ENCODE results near the gene SLC2A9. TPM values are rescaled to one million over a fixed set of nuclear protein-coding genes. Genes with fewer than 3 reads are reported as not detected.

Gene SLC2A9
- total RNA-seq, 1 donor from 2014 or later = 3.4 TPM

DNA sequence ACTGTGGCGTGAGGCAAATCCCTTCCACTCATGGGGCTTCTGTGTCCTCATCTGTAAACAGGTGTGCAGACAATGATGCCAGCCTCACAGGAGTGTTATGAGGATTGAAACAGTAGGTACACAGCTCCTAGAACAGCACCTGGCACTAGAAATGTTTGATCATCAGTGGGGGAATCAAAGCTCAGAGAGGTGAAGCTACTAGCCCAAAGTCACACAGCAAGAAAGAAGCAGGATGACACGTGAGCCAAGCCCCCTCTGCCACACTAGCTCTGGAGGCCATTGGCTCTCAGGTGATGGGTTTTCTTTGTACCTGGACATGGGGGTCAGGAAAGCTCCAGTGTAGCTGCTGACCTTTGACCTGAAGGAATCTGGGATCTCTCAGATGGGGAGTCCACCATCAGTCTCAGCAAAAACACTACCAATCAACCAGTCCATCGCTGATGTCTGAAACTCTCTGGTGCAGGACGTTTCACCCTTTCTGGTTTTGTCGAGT is 13.4 kb upstream of the SLC2A9 start:
- intact Hi-C loops (cut with micrococcal nuclease) = no loop called here
- Mint-ChIP-seq H3K9me3 (no peaks in the 10 kb centered on the region), H3K4me1 (ENCODE audit: low read depth) (peaks cover 19% of the 10 kb centered on the region), H3K36me3 (ENCODE audit: low read depth) (no peaks in the 10 kb centered on the region), H3K27me3 (ENCODE audit: insufficient read depth) (peaks cover 3% of the 10 kb centered on the region), H3K4me3 (no peak overlapping the region), H3K27ac (no peak overlapping the region)
- DNase-seq (ENCODE audit: low spot score) = no peak

DNA sequence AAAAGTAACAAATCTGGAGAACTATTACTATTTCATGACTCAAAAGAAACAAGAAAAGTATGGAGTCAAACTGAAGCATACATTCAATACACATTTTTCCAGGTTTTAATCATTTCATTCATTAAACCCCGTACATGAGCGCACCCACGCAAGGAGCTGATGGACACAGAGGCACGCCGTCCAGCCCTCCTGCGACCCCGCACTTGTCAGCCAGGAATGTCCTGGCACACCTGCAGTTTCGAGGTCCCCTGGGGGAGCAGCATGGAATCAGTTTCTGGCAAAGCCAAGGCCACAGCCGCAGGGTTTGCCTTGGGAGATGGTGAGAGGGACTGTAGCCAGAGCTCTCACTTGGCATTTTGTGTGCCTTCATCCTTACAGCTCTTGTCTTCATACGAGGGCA is 12.8 kb upstream of the SLC2A9 start:
- no peaks in the 10 kb centered on the region for H3K36me3 Mint-ChIP-seq (ENCODE audit: low read depth)
- H3K9me3 Mint-ChIP-seq = no peaks in the 10 kb centered on the region
- no peak for DNase-seq (ENCODE audit: low spot score)
- intact Hi-C loops (cut with micrococcal nuclease) = no loop called here
- no peak overlapping the region for H3K27ac Mint-ChIP-seq
- H3K4me1 Mint-ChIP-seq (ENCODE audit: low read depth) = peaks cover 19% of the 10 kb centered on the region
- no peak overlapping the region for H3K4me3 Mint-ChIP-seq
- peaks cover 3% of the 10 kb centered on the region for H3K27me3 Mint-ChIP-seq (ENCODE audit: insufficient read depth)

DNA sequence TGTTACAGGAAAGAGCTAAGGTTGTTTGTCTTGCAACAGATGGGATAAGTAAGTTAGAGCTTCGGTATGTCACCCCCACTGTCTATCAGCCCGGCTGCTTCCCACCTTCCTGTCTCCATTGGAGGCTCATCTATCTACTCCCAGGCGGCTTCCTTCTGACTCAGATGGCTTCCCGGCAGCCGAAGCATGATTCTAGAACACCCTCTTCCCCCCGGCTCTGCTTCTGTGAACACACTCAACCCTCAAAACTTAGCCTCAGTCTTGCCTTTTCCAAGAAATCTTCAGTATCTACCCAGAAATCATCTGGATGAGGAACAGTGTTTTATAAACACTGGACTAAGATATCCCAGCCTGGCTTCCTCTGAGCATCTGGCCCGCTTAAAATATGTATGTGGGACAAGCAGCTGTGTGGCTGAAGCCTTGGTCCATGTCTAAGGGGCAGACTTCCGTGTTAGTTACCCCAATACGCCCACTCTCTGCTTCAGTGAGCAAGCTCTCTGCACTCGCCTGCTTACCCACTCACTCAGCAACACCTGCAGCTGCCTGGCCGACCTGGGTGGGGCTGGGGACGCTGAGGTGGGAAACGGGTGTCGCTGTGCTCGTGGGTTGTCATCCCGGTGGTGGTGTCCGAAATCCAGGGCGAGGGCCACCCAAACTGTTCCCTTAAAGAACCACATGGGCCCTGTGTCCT is 12.0 kb upstream of the SLC2A9 start:
- no peak for DNase-seq (ENCODE audit: low spot score)

DNA sequence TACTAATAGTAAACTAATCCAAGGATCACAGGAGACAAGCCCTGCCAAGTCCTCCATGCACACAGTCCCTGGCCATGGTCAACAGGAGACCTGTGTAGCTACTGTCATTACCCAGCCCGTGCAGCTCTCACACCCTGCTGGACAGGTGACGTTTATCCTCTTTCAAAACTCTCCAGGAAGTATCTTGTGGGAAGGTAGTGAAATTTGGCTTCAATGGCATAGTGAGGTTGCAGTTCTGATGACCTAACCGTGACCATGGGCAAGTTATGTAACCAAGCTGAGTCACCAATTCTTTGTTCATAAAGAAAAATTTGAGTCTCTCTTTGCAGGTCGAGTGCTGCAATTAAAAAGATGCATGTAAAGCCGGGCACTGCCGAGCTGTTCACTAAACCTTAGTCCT is 11.3 kb upstream of the SLC2A9 start:
- no peak for DNase-seq (ENCODE audit: low spot score)
- Mint-ChIP-seq H3K27me3 (ENCODE audit: insufficient read depth) (peaks cover 5% of the 10 kb centered on the region), H3K4me1 (ENCODE audit: low read depth) (peaks cover 19% of the 10 kb centered on the region), H3K4me3 (no peak overlapping the region), H3K9me3 (no peaks in the 10 kb centered on the region), H3K27ac (no peak overlapping the region), H3K36me3 (ENCODE audit: low read depth) (no peaks in the 10 kb centered on the region)
- intact Hi-C loops (cut with micrococcal nuclease) = no loop called here

More for the DNA sequence above, 12.0 kb upstream of the SLC2A9 start:
- H3K27me3 Mint-ChIP-seq (ENCODE audit: insufficient read depth) = peaks cover 5% of the 10 kb centered on the region
- intact Hi-C loops (cut with micrococcal nuclease) = no loop called here
- H3K9me3 Mint-ChIP-seq = no peaks in the 10 kb centered on the region
- H3K4me3 Mint-ChIP-seq = no peak overlapping the region
- H3K27ac Mint-ChIP-seq = no peak overlapping the region
- peaks cover 19% of the 10 kb centered on the region for H3K4me1 Mint-ChIP-seq (ENCODE audit: low read depth)
- no peaks in the 10 kb centered on the region for H3K36me3 Mint-ChIP-seq (ENCODE audit: low read depth)

DNA sequence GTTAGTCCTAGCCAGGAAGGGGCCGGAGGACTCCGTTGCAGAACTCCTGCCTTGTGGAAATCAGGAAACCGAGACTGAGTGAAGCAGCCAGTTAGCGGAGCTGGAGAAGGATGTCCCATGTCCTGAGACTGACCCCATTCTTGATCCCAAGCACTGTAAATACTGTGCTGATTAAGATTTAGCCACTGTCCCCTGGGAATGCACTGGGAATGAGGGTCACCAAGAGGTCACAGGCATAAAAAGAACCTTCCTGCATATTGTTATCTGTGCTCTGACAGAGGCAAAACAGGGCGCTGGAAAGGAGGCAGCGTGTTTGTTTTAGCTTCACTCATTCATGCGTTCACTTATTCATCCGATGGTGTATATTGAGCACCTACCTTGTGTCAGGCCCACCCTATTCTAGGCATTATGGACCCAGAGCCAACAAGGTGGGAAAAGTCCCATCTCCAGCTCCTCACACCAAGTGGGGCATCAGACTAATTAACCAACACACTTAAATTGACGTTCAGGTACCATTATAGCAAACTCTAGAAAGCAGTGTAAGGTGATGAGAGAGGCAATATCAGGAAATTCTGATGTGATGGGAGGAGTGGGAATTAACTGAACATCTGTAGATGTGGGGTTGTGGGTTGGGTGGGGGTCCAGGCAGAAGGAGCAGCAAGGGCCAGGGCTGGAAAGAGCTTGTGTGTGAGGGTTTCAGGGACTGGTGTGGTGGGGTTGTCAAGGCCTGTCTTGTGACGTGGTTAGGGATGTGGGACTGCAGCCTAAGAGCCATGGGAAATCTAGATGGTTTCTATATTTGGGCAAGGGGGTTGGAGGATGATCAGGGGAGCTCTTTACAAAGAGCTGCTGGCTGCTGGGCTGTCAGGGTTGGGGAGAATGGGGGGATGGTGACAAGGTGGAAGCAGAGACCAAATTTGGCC is 10.6 kb upstream of the SLC2A9 start:
- no peak for DNase-seq (ENCODE audit: low spot score)
- Mint-ChIP-seq H3K4me3 (no peak overlapping the region), H3K27ac (no peak overlapping the region), H3K9me3 (no peaks in the 10 kb centered on the region), H3K4me1 (ENCODE audit: low read depth) (peaks cover 19% of the 10 kb centered on the region), H3K36me3 (ENCODE audit: low read depth) (no peaks in the 10 kb centered on the region), H3K27me3 (ENCODE audit: insufficient read depth) (peaks cover 7% of the 10 kb centered on the region)
- intact Hi-C loops (cut with micrococcal nuclease) = no loop called here

DNA sequence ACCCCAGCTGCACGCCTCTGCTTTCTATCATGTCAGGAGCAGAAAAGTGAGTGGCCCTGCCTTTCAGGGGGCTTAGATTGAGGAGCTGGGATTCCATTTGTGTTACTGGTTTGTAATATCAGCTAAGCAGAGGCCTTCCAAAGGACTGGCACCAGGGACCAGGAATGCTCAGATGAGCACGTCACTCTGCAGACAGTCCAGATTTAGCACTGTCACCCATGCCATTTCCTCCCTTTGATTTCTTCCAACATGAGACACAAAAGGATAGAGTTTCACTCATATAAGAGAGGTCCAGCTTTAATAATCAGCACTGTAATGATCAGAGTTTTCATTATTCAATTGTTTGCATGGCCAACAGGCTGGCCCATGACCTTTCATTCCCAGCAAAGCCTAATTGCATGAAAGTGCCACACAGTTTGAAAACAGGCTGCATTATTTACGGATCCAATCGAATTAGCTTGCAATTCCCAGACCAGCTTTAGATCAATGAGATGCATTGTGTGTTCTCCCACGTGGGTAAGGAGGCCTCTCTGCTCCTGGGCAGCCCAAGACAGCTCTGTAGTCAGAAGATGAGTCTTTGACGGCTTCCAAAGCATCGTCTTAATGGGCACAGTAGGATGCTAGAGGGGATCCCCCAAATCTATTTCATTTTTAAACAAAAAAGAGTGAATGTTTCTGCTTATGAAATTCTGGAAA is 9.8 kb upstream of the SLC2A9 start:
- no peaks in the 10 kb centered on the region for H3K36me3 Mint-ChIP-seq (ENCODE audit: low read depth)
- H3K27me3 Mint-ChIP-seq (ENCODE audit: insufficient read depth) = peaks cover 7% of the 10 kb centered on the region
- H3K9me3 Mint-ChIP-seq = no peaks in the 10 kb centered on the region
- H3K4me3 Mint-ChIP-seq = no peak overlapping the region
- peaks cover 19% of the 10 kb centered on the region for H3K4me1 Mint-ChIP-seq (ENCODE audit: low read depth)
- DNase-seq (ENCODE audit: low spot score) = no peak
- intact Hi-C loops (cut with micrococcal nuclease) = no loop called here
- no peak overlapping the region for H3K27ac Mint-ChIP-seq

DNA sequence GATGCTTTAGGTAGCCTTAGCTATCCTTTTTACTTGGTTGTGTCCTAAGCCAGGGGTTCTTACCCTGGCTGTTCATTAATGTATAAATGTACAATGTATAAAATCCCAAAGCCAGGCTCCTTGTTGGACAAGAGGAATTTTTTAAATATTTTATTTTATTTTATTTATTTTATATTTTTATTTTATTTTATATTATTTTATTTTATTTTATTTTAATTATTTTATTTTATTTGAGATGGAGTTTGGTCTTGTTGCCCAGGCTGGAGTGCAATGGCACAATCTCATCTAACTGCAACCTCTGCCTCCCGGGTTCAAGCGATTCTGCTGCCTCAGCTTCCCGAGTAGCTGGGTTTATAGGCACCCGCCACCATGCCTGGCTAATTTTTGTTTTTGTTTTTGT is 8.1 kb upstream of the SLC2A9 start:
- Mint-ChIP-seq H3K27ac (no peak overlapping the region), H3K36me3 (ENCODE audit: low read depth) (no peaks in the 10 kb centered on the region), H3K4me1 (ENCODE audit: low read depth) (peaks cover 19% of the 10 kb centered on the region), H3K4me3 (no peak overlapping the region), H3K27me3 (ENCODE audit: insufficient read depth) (peaks cover 13% of the 10 kb centered on the region), H3K9me3 (no peaks in the 10 kb centered on the region)
- no peak for DNase-seq (ENCODE audit: low spot score)
- intact Hi-C loops (cut with micrococcal nuclease) = no loop called here

DNA sequence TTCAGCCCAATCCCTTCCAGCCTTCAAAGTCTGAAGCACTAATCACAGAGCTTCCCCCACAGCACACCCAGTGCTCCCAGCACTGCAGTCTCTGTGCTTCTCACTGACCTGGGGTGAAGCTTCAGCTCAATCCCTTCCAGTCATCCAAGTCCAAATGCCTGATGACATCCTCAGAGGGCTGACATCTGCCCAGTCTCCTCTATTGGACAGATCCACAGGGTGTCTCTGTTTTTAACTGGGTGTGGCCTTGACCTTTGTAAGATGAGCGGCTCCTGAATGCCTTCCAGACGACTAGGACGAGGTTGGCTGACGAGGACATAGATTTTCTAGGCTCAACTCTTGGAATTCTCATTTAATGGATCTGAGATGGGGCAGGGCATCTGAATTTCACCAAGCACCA is 7.6 kb upstream of the SLC2A9 start:
- no peak overlapping the region for H3K27ac Mint-ChIP-seq
- intact Hi-C loops (cut with micrococcal nuclease) = no loop called here
- H3K36me3 Mint-ChIP-seq (ENCODE audit: low read depth) = no peaks in the 10 kb centered on the region
- peaks cover 16% of the 10 kb centered on the region for H3K4me1 Mint-ChIP-seq (ENCODE audit: low read depth)
- no peaks in the 10 kb centered on the region for H3K9me3 Mint-ChIP-seq
- DNase-seq (ENCODE audit: low spot score) = no peak
- H3K4me3 Mint-ChIP-seq = no peak overlapping the region
- H3K27me3 Mint-ChIP-seq (ENCODE audit: insufficient read depth) = peaks cover 13% of the 10 kb centered on the region

DNA sequence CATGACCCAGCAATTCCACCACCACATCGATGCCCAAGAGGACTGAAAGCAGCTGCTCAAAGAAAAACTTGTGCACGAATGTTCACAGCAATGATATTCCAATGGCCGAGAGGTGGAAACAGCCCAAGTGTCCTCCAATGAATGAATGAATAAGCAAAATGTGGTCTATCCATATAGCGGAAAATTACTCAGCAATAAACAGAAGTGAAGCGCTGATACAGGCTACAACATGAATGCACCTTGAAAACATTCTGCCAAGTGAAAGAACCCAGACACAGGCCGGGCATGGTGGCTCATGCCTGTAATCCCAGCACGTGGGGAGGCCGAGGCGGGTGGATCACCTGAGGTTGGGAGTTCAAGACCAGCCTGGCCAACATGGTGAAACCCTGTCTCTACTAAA is 5.2 kb upstream of the SLC2A9 start:
- Mint-ChIP-seq H3K27me3 (ENCODE audit: insufficient read depth) (peaks cover 11% of the 10 kb centered on the region), H3K9me3 (no peaks in the 10 kb centered on the region), H3K36me3 (ENCODE audit: low read depth) (no peaks in the 10 kb centered on the region), H3K4me1 (ENCODE audit: low read depth) (no peaks in the 10 kb centered on the region), H3K27ac (no peak overlapping the region), H3K4me3 (no peak overlapping the region)
- intact Hi-C loops (cut with micrococcal nuclease) = no loop called here
- DNase-seq (ENCODE audit: low spot score) = no peak

DNA sequence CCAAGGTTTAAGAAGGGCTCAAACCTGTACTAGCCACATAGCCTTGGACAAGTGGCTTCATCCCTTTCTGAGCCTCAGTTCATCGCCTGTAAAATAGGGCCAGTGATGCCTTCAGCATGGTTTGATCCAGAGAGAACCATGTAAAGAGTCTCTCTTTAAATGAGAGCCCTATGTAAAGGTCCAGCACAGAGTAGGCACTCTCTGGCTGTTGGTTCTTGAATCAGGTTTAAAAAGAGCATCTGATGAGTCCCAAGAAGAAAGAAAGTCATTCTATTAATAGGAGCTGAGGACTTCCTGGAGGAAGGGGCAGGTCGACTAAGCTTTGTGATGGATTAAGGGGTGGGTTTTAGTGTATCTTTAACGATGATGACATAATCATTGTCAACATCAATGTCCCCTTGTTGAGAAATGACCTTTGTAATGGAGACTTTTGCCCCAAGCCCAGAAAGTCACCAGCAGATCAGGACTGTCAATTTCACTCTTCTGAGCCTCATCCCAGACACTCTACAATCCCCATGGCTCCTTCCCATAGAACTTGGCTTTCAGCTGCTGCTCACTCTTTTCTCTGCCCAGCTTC is 4.0 kb upstream of the SLC2A9 start:
- no peak overlapping the region for H3K4me3 Mint-ChIP-seq

DNA sequence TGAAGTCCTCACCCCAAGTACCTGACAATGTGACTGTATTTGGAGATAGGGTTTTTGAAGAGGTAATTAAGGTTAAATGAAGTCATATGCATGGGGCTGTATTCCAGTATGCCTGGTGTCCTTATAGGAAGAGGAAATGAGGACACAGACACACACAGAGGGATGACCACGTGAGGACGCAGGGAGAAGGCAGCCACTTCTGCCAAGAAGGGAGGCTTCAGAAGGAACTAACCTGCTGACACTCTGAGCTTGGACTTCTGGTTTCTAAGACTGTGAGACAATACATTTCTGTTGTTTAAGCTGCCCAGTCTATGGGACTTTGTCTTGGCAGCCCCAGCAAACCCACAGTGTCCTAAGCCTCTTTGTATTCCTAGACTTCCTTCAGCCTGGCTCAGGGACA is 3.0 kb upstream of the SLC2A9 start:
- Mint-ChIP-seq H3K27me3 (ENCODE audit: insufficient read depth) (peaks cover 11% of the 10 kb centered on the region), H3K36me3 (ENCODE audit: low read depth) (no peaks in the 10 kb centered on the region), H3K9me3 (no peaks in the 10 kb centered on the region), H3K4me3 (no peak overlapping the region), H3K4me1 (ENCODE audit: low read depth) (peaks cover 5% of the 10 kb centered on the region), H3K27ac (no peak overlapping the region)
- intact Hi-C loops (cut with micrococcal nuclease) = no loop called here
- DNase-seq (ENCODE audit: low spot score) = no peak

More for the DNA sequence above, 4.0 kb upstream of the SLC2A9 start:
- Mint-ChIP-seq H3K27me3 (ENCODE audit: insufficient read depth) (peaks cover 11% of the 10 kb centered on the region), H3K27ac (no peak overlapping the region), H3K36me3 (ENCODE audit: low read depth) (no peaks in the 10 kb centered on the region), H3K4me1 (ENCODE audit: low read depth) (no peaks in the 10 kb centered on the region), H3K9me3 (no peaks in the 10 kb centered on the region)
- no peak for DNase-seq (ENCODE audit: low spot score)
- intact Hi-C loops (cut with micrococcal nuclease) = no loop called here

DNA sequence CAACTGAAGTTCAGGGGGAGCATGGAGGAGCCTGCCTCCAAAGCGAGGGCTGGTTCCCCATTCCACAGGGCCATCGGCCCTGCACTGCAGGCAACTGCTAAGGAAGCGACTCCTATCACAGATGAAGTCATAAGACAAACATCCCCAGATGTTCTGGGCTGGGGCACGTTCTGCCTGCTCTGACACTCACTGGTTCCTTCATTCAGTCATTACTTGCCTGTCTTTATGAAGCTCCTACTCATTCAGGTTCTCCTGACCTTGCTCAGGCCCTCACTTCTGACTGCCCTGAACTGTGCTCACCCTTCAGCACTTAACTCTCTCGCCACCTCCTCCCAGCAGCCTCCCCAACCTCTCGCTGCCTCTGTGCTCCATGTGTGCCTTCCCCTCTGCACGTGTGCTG is 2.5 kb upstream of the SLC2A9 start:
- Mint-ChIP-seq H3K9me3 (no peaks in the 10 kb centered on the region), H3K36me3 (ENCODE audit: low read depth) (no peaks in the 10 kb centered on the region), H3K27ac (no peak overlapping the region), H3K4me3 (no peak overlapping the region), H3K27me3 (ENCODE audit: insufficient read depth) (peaks cover 11% of the 10 kb centered on the region), H3K4me1 (ENCODE audit: low read depth) (peaks cover 10% of the 10 kb centered on the region)
- DNase-seq (ENCODE audit: low spot score) = no peak
- intact Hi-C loops (cut with micrococcal nuclease) = no loop called here
